Neuron (in vitro differentiated cells): ENCODE measurements around the gene MISP.
"Not testable (repeated sequence)": the region's sequence is repeated elsewhere in the genome, so short reads cannot be mapped to it uniquely, and the experiment has no call there.

Experiments
- H2AFZ ChIP-seq: one replicate; pipeline ENCODE4 v1.6.1; 2013; ENCODE audit warnings: low read depth, mild to moderate bottlenecking, inconsistent platforms, low read length, moderate library complexity
- H3K27me3 ChIP-seq: one replicate; pipeline ENCODE4 v1.6.1; 2013; ENCODE audit warnings: low read length; ENCODE audit not compliant: insufficient read depth
- H3K36me3 ChIP-seq: one replicate; pipeline ENCODE4 v1.6.1; 2013; ENCODE audit warnings: low read length; ENCODE audit not compliant: insufficient read depth
- H3K4me1 ChIP-seq: one replicate; pipeline ENCODE4 v1.6.1; 2013; ENCODE audit warnings: low read length; ENCODE audit not compliant: insufficient read depth
- H3K4me3 ChIP-seq: 2 replicates; pipeline ENCODE4 v1.5.1; 2013; ENCODE audit warnings: mild to moderate bottlenecking, low read length, moderate library complexity
- H3K9me3 ChIP-seq: one replicate; pipeline ENCODE4 v1.6.1; 2013; ENCODE audit warnings: low read length

Gene MISP

GRCh38 chr19:750640-751423 is at the start of gene MISP:
Gene MISP (plus strand): TSS chr19:751112. CDS start chr19:756947, 5,835 bp downstream.
- Histone ChIP-seq H2AFZ (no peak within 1 kb of the TSS), H3K4me3 (no peak within 1 kb of the TSS), H3K9me3 (peaks cover 21% of the 10 kb centered on the region), H3K36me3 (peaks cover 14% of the 10 kb centered on the region), H3K4me1 (peaks cover 3% of the 10 kb centered on the region), H3K27me3 (no peaks in the 10 kb centered on the region)

GRCh38 chr19:702847-703246 is 48.1 kb upstream of the MISP start:
- H3K4me1 ChIP-seq, H2AFZ ChIP-seq, H3K36me3 ChIP-seq, H3K4me3 ChIP-seq, H3K9me3 ChIP-seq: not testable (repeated sequence)
- H3K27me3 ChIP-seq, result peaks cover 11% of the 10 kb centered on the region

GRCh38 chr19:703329-703650 is 47.6 kb upstream of the MISP start:
- H3K9me3 ChIP-seq, result no peaks in the 10 kb centered on the region
- H3K27me3 ChIP-seq, result peaks cover 11% of the 10 kb centered on the region
- no peak overlapping the region for H3K4me3 ChIP-seq
- H2AFZ ChIP-seq, result no peak overlapping the region
- H3K36me3 ChIP-seq, result no peaks in the 10 kb centered on the region
- no peaks in the 10 kb centered on the region for H3K4me1 ChIP-seq

GRCh38 chr19:703651-704446 is 47.1 kb upstream of the MISP start:
- Histone ChIP-seq H3K4me1 (no peaks in the 10 kb centered on the region), H3K9me3 (no peaks in the 10 kb centered on the region), H2AFZ (no peak overlapping the region), H3K4me3 (no peak overlapping the region), H3K27me3 (peaks cover 11% of the 10 kb centered on the region), H3K36me3 (no peaks in the 10 kb centered on the region)

- Histone ChIP-seq H3K4me3 (no peak overlapping the region), H3K4me1 (no peaks in the 10 kb centered on the region), H3K36me3 (no peaks in the 10 kb centered on the region), H3K27me3 (peaks cover 8% of the 10 kb centered on the region), H3K9me3 (no peaks in the 10 kb centered on the region), H2AFZ (no peak overlapping the region)
Observed at GRCh38 chr19:704447-704741, 46.5 kb upstream of the MISP start.

- Histone ChIP-seq H2AFZ (peak within 1 kb of the TSS; percentile 46), H3K9me3 (no peaks in the 10 kb centered on the region), H3K36me3 (no peaks in the 10 kb centered on the region), H3K4me3 (peak within 1 kb of the TSS; percentile 74), H3K4me1 (peaks cover 21% of the 10 kb centered on the region), H3K27me3 (peaks cover 5% of the 10 kb centered on the region)
Observed at GRCh38 chr19:708154-709143, 42.5 kb upstream of the MISP start, which contains the start of gene PALM. Gene PALM (plus strand): TSS chr19:708935. CDS start chr19:709147, 212 bp downstream.

- Histone ChIP-seq H2AFZ (peak overlapping the region; percentile 46), H3K9me3 (no peaks in the 10 kb centered on the region), H3K36me3 (no peaks in the 10 kb centered on the region), H3K27me3 (peaks cover 2% of the 10 kb centered on the region), H3K4me1 (peaks cover 21% of the 10 kb centered on the region), H3K4me3 (peak overlapping the region; percentile 74)
Observed at GRCh38 chr19:709196-709964, 41.5 kb upstream of the MISP start.

GRCh38 chr19:709965-710571 is 40.8 kb upstream of the MISP start:
- no peaks in the 10 kb centered on the region for H3K9me3 ChIP-seq
- H2AFZ ChIP-seq, result no peak overlapping the region
- no peaks in the 10 kb centered on the region for H3K27me3 ChIP-seq
- no peaks in the 10 kb centered on the region for H3K36me3 ChIP-seq
- H3K4me1 ChIP-seq, result peaks cover 21% of the 10 kb centered on the region
- peak overlapping the region; percentile 74 for H3K4me3 ChIP-seq

GRCh38 chr19:710767-711166 is 40.1 kb upstream of the MISP start:
- no peaks in the 10 kb centered on the region for H3K36me3 ChIP-seq
- no peaks in the 10 kb centered on the region for H3K27me3 ChIP-seq
- H3K9me3 ChIP-seq, result peaks cover 3% of the 10 kb centered on the region
- H2AFZ ChIP-seq, result no peak overlapping the region
- peaks cover 21% of the 10 kb centered on the region for H3K4me1 ChIP-seq
- H3K4me3 ChIP-seq, result no peak overlapping the region

- H3K36me3 ChIP-seq, result no peaks in the 10 kb centered on the region
- H3K27me3 ChIP-seq, result no peaks in the 10 kb centered on the region
- H3K4me3 ChIP-seq, result no peak overlapping the region
- peaks cover 3% of the 10 kb centered on the region for H3K9me3 ChIP-seq
- H3K4me1 ChIP-seq, result peaks cover 22% of the 10 kb centered on the region
- H2AFZ ChIP-seq, result no peak overlapping the region
Observed at GRCh38 chr19:711254-711653, 39.7 kb upstream of the MISP start.

- H3K9me3 ChIP-seq, result peaks cover 3% of the 10 kb centered on the region
- H3K27me3 ChIP-seq, result no peaks in the 10 kb centered on the region
- peaks cover 36% of the 10 kb centered on the region for H3K4me1 ChIP-seq
- H3K4me3 ChIP-seq, result no peak overlapping the region
- H2AFZ ChIP-seq, result no peak overlapping the region
- no peaks in the 10 kb centered on the region for H3K36me3 ChIP-seq
Observed at GRCh38 chr19:715347-715746, 35.6 kb upstream of the MISP start.
